Measurements from ENCODE around the gene POLA2.
"Not testable (repeated sequence)": the region's sequence is repeated elsewhere in the genome, so short reads cannot be mapped to it uniquely, and the experiment has no call there.

POLA2 gene

GRCh38 chr11:65241692-65242091 is 20.1 kb upstream of the POLA2 start:
- DNase-seq (ENCODE audit: low read depth in 2 of 2), result no peak

- DNase-seq (ENCODE audit: low read depth in 2 of 2), result no peak
Measured at GRCh38 chr11:65242389-65242788, 19.4 kb upstream of the POLA2 start.

DNA sequence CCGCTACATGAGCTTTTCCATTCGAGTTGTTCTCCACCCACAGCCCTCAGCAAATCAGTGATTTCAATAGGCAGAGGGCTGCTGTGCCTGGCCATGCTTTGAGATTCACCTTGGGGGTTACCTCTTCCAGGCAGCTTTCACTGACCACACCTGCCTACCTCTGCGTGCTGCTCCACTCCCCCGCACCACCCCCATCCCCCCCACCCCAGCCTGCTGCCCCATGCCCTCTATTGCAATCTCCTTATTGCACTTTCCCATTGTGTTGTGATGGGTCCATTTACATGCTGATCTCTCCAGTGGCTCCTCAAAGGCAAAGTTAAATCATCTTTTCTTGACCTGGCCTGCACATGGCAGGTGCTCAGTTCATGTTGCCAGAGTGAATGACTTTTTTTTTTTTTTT is 18.0 kb upstream of the POLA2 start:
- no peak for DNase-seq (ENCODE audit: low read depth in 2 of 2)

DNA sequence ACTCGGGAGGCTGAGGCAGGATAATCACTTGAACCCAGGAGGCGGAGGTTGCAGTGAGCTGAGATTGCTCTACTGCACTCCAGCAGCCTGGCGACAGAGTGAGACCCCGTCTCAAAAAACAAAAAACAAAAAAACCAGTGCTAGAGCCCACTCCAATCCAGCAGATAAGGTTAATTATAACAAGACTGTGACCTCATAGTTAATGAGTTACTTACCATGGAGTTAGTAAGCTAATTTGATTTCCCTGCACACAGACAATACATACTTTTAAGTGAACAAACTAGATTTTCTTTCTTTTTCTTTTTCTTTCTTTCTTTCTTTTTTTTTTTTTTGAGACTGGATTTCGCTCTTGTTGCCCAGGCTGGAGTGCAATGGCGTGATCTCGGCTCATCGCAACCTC is 16.7 kb upstream of the POLA2 start:
- not testable (repeated sequence) for DNase-seq (ENCODE audit: low read depth in 2 of 2)

DNA sequence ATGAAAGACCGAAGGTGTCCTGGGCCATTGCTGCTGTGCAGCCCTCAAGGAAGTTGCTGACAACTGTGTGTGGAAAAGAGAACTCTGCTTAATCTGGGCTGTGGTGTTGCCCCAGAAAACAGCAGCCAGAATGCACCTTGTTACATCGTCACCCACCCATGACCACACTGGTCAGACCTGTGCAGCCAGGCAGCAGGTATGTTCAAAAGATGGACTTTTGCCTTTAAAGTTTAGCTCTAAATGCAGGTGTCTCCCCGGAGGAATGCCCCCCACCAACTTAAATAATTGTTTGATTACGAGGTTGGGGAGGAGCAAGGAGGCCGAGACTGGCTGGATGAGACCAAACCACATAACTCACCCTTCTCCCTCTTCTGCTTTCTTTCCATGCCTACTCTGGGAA is 15.3 kb upstream of the POLA2 start:
- no peak for DNase-seq (ENCODE audit: low read depth in 2 of 2)

DNA sequence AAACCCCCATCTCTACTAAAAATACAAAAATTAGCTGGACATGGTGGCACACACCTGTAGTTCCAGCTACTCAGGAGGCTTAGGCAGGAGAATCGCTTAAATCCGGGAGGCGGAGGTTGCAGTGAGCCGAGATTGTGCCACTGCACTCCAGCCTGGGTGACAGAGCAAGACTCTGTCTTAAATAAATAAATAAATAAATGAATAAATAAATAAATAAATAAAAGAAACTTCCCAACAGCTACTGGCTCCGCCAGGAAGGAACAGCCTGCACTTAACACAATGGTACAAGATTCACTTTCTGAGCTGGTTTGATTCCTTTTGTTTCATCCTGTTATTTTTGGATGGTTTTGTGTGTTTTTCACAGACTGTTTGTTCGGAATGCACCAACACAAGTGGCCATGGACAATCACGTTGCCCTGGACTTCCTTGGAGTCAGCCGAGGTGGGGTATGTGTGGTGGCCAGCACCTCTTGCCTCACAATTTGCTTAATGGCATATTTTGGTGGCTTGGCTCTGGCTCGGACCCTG is 13.5 kb upstream of the POLA2 start:
- not testable (repeated sequence) for DNase-seq (ENCODE audit: low read depth in 2 of 2)

GRCh38 chr11:65251476-65251875 is 10.3 kb upstream of the POLA2 start:
- DNase-seq (ENCODE audit: low read depth in 2 of 2), result no peak

- no peak for DNase-seq (ENCODE audit: low read depth in 2 of 2)
Measured at GRCh38 chr11:65254724-65255123, 7.0 kb upstream of the POLA2 start.

GRCh38 chr11:65258988-65259387 is 2.8 kb upstream of the POLA2 start:
- DNase-seq (ENCODE audit: low read depth in 2 of 2), result no peak

GRCh38 chr11:65260302-65260701 is 1.5 kb upstream of the POLA2 start:
- DNase-seq (ENCODE audit: low read depth in 2 of 2), result no peak

- no peak for DNase-seq (ENCODE audit: low read depth in 2 of 2)
Measured at GRCh38 chr11:65260756-65261590, 789 bp upstream of the POLA2 start.

GRCh38 chr11:65262381-65262680 is 569 bp downstream of the POLA2 start:
- DNase-seq (ENCODE audit: low read depth in 2 of 2), result peak in 1 of 2 experiments; percentile 26

- DNase-seq (ENCODE audit: low read depth in 2 of 2), result no peak
Measured at GRCh38 chr11:65262776-65263175, 1.0 kb downstream of the POLA2 start.

DNA sequence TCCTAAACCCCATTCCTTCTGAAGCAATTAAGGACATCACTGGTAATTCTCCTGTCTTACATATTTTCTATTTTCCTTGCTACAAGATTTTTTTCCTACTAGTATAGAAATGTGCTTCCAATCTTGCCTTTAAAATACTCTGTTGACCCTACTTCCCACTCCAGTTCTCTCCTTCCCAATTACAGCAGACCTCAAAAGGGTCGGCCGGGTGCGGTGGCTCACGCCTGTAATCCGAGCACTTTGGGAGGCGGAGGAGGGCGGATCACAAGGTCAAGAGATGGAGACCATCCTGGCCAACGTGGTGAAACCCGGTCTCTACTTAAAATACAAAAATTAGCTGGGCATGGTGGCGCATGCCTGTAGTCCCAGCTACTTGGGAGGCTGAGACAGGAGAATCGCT is 3.0 kb downstream of the POLA2 start:
- DNase-seq (ENCODE audit: low read depth in 2 of 2), result not testable (repeated sequence)

GRCh38 chr11:65266210-65266609 is 4.4 kb downstream of the POLA2 start:
- no peak for DNase-seq (ENCODE audit: low read depth in 2 of 2)

DNA sequence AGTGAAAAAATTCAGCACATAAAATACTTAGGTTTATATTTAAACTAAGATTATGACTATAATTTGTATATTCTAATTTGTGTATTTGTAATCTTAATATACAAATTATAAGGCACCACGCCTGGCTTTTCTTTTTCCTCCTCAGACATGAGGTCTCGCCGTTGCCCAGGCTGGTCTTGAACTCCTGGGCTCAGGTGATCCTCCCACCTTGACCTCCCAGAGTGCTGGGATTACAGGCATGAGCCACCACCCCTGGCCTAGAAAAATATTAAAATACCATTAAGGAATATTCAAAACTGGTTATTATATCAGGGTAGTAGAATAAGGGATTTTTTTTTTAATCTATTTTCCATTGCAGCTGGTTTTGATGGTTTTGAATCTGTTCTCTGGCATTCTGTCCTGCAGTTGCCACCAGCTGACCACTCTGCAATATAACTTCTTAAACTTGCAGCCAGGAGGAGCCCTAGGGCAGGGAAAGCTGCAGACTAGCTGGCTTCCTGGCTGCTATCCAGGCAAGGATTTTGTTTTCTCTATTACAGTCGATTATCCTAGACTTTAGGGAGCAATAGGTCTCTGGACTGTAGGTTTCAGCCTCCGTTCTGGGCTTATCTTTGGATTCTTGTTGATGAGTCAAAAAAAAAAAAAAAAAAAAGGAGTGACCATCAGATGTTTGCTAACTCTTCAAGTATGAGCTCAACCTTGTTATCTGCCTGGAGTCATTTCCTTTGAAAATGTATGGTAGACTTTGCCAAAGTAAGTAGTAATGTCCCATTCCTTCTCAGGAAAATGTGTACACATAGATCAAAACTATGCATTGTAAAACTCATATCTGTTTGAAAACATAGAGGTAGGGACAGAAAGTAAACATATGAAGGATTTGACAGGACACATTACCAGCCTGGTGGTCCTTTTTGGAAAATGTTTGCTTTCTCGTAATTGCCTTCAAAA is 13.2 kb downstream of the POLA2 start:
- DNase-seq (ENCODE audit: low read depth in 2 of 2), result no peak

- no peak for DNase-seq (ENCODE audit: low read depth in 2 of 2)
Measured at GRCh38 chr11:65275906-65276305, 14.1 kb downstream of the POLA2 start.

GRCh38 chr11:65277631-65278277 is 16.0 kb downstream of the POLA2 start:
- no peak for DNase-seq (ENCODE audit: low read depth in 2 of 2)

- DNase-seq (ENCODE audit: low read depth in 2 of 2), result no peak
Measured at GRCh38 chr11:65278356-65278755, 16.6 kb downstream of the POLA2 start.

- DNase-seq (ENCODE audit: low read depth in 2 of 2), result no peak
Measured at GRCh38 chr11:65279279-65279678, 17.5 kb downstream of the POLA2 start.

- DNase-seq (ENCODE audit: low read depth in 2 of 2), result peak; percentile 31 to 47
Measured at GRCh38 chr11:65279741-65280440, 18.1 kb downstream of the POLA2 start.

GRCh38 chr11:65280646-65281045 is 18.9 kb downstream of the POLA2 start:
- DNase-seq (ENCODE audit: low read depth in 2 of 2), result no peak
